GM19467 (cell line): Measurements from ENCODE around the gene GNB1L.

Experiments used
- ATAC-seq: cut with Tn5 transposase; IDR thresholded peaks from one replicate; pipeline ENCODE4 v1.9.1; 2021; ENCODE audit warnings: mild to moderate bottlenecking, moderate library complexity; ENCODE audit not compliant: unreplicated experiment

Gene GNB1L

GRCh38 chr22:19812910-19813309 is 41.8 kb downstream of the GNB1L start:
- no peak for ATAC-seq

GRCh38 chr22:19811811-19812771 is 42.6 kb downstream of the GNB1L start:
- no peak for ATAC-seq

- ATAC-seq: no peak
These were observed 43.5 kb downstream of the GNB1L start for GRCh38 chr22:19811211-19811621.

DNA sequence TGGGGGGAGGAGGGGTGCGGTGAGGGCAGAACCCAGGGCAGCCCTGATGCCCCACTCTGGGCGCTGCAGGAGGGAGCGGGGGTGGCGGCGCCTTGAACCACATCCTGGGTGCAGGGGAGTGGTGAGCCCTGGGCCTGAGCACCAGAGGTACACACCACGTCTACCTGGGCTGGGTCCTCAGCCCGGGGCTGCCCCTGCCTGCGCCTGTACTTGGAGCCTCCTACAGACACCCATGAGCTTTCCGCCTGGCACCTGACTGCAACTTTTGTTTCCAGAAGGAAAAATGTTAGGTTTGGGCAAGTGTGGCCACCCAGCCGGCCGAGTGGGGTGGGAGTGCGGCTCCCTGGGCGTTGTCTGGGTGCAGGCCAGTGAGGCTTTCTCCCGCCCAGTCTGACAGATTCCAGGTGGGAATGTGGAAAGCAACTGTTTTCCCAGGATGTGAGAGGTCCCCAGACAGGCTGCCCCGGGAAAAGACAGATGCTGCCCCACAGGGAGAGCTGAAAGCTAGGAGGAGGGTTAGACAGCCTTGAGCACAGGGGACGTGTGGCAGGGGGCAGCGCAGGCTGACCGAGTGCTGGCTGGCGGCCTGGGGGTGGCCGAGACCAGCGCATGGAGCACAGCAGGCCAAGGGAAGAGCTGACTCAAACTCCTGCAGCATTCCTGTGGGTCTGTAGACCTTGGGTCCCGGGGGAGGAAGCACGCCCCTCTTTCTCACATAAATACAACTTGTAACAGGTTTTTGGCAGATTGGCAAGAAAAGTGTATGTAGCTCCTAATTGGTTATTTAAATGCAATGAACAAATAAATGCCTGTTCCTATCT is 44.1 kb downstream of the GNB1L start:
- no peak for ATAC-seq

GRCh38 chr22:19809741-19810140 is 44.9 kb downstream of the GNB1L start:
- ATAC-seq: no peak

- ATAC-seq: no peak
These were observed 45.7 kb downstream of the GNB1L start for GRCh38 chr22:19808873-19809478.

DNA sequence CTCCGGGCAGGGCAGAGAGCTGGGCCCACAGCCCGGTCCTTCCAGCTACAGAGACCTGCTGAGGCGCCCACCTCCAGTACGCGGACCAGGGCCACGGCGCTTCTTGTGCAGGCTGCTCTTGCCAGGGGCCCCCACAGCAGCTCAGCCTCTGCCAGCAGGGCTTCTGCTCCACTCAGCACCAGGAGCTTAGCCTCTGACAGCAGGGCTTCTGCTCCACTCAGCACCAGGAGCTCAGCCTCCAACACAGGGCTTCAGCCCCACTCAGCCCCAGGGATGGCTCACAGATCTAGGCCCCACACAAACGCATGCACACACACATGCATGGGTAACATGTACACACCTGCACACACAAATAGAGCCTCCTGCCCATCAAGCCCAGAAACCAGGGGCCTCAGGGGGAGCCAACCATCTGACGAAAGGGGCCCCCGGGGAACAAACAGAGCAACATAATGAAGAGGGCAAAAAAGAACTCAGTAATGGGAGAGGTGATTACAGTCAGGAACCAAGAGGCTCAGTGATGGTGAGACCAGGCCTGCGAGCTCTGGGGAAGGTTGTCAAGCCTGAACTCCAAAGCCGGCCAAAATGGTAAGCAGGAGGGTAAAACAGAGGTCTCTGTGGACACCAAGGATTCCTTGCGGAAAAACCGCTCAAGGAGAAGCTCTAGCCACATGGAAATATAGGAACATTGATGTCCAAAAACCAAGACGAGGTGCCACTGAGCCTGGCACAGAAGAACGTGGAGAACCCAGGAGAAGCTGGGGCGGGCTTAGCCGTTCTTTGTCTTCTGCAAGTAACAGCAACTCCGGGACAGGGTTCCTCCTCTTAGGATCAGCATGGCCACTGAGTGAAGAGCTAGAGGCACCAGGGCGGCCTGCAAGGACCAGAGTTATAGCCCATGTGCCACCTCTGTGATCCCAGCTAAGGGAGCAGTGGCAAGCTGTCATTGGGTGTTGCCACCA is 46.5 kb downstream of the GNB1L start:
- ATAC-seq: no peak

DNA sequence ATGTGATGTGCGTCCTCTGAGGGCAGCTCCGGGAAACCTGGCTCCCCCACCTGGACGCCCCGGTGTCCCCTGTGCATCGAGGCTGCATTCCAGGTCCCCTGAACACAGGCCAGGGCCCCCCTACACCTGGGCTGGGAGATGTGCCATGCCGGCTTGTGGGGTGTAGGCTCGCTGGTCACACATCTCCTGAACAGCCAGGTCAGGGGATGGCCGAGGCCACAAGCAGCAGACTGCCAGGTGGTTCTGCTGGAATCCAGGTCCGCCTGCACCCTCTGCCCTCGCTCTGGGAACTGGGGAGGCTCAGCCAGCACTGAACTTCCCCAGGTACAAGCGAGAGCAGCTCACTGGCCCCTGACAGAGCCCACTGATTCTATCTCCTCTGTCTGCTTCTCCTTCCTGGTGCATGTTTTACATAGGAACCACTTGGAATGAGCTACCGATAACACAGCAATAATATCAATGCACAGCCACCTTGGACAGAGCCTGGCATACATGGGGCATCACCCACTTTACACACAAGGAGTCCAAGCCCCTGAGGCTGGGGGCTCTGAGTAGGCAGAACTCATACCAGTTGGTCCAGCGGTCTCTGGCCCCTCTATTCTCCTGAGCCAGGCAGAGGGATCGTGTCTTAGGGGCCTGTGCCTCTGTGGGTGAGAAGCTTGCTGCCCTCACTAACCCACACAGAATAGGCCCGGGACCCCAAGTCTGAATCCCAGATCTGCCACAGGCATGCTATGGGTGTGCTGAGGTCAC is 47.3 kb downstream of the GNB1L start:
- no peak for ATAC-seq

DNA sequence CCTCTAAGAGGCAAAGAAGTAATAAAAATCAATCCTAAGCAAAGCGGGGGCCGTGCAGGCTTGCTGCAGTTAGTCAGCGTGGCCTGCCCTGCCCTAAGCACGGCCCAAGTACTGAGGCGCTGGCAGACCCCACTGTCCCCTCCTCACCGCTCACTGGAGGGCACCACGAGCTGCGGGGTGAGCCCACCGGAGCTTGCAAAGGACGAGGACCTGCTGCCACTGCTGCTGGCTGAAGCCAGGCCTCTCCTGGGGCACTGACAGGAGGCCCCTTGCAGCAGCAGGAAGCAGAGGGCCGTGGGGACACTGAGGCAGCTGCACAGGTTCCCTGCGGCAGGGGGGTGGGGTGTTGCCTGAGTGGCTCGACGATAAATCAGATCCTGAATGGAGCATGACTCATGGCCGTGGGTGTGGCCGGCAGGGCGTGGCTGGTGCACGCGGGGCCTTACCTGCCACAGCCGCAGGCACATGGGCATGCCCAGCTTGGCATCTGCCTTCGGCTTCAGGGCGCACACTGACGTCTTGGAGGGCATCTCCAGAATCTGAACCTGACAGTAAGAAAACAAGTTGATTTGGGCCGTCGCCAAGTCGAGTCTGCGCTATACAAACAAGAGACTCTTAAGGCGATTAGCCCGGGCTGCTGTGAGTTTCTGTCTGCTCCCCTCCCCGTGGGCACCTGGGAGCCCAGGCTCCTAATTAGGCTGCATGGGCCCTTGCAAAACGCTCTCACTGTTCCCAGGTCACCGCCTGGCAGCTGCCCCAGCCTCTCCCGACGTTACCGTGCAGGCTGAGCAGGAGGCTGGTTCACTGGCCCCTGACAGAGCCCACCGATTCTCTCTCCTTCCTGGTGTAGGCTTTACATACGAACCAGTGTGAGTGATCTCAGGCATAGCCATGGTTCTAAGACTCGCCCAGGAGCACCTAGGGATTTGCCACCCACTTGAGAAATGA is 48.2 kb downstream of the GNB1L start:
- ATAC-seq: no peak

DNA sequence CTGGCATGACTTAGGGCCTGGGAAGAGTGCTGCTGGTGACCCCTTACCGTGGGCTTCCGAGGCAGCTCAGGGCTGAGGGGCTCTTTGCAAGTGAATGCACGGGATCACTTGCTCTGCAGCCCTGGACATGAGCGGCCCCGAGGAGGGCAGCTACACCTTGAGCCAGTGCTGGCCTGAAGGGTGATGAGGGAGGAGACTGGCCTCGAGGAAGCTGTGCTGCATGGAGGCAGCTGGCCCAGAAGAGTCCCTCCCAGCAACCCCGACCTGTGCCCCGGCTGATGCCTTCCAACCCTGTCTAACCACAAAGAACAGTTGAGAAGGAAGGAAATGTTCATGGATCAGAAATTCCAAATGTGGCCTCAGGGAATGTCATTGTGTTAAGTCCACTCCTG is 48.9 kb downstream of the GNB1L start:
- no peak for ATAC-seq

DNA sequence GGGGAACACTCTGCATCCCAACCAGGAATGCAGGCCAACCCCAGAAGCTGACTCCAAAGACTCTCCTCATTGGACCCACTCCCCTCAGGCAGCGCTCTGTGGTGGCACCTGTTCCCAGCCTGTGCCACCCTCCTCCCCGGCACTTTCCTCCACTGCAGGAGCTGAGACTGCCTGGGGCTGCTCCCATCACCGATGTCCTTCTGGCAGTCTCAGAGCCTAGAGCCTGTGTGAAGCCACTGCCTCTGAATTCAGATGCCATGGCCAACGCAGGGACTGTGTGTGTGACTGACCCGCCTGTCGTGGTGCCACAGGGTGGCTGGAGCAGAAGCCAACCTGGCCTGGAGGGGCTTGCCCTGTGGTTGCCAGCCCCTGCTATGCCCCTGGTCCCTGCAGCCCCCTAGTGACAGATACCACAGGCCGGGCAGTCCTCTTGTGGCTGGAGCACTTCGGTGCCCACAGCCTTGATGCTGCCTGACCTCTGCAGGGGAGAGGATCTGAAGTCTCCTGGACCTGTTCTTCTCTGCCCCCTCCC is 50.9 kb downstream of the GNB1L start:
- ATAC-seq: no peak

DNA sequence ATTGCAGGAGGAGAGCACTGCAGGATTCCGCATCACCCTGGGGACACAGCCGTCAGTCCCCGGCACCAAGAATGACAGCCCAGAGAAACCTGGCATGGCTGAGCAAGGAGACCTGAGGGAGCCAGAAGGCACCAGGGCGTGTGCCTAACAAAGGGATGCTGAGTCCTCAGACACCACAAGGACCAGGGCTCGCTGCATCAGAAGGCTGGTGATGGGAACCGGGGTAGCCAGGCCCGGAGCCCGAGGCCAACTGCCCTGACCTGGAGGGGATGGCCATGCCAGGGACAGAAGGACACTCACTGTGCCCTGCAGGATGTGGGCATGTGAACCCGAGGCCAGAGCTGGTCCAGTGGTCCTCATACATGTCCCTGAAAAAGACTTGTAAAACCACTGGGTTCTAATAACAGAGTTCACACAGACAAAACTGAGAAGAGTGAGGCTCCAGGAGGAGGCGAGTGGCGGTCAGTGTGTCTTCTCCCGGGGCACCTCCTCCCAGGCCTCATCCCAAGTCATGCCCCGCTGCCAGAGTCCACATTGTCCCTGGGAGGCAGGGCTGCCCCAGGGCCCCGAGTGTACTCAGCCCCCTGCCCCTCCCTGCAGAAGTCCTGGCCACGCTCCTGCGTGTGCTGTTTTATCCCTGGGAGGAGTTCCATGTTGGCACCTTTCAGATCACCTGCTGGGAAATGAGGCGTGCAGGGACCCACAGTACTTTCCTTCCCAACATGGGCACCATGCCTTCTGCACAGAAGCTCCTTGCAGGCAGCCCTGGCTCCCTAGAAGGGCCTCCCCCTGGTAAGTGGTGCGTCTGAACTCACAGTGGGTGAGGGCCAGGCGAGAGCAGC is 51.6 kb downstream of the GNB1L start:
- ATAC-seq: no peak

GRCh38 chr22:19802001-19802893 is 52.4 kb downstream of the GNB1L start:
- ATAC-seq: no peak

DNA sequence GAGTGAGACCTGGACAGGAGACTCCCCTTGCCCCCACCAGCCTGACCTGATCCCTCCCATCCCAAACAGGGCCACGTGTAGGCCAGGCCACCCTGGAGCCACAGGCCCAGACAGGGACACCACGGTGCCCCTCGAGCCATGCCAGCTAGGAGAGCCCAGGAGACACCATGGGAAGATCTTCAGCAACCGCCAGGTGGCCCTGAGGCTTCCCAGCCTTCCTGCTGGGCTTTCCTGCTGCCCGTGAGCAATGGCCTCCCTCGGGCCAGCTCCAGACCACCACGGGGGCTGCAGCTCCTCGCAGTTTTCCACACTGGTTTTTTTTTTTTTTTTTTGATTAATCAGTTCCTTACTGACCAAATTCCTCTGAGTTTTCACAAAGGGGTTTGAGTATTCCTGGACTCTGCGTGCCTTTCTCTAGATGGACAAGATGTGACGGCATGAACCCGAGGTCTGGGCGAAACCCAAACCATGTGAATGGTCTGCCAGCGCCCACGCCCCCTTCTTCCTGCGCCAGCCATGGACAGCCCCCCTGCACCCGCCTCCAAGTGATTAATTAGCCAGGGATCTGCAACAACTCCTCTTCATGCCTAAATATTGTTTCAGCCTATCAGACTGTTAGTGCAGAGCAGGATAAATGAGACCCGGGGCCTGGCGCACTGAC is 53.2 kb downstream of the GNB1L start:
- no peak for ATAC-seq

GRCh38 chr22:19800761-19801244 is 53.9 kb downstream of the GNB1L start:
- ATAC-seq: no peak

- no peak for ATAC-seq
These were observed 54.4 kb downstream of the GNB1L start for GRCh38 chr22:19800306-19800705.
